Stomach (tissue), 9 donors: Measurements from ENCODE around the gene BIRC7. TPM values are rescaled to one million over a fixed set of nuclear protein-coding genes. Genes with fewer than 3 reads are reported as not detected.

Experiments
- DNase-seq, 2 donors: peaks; one replicate each; pipeline versions ENCODE4 v3.0.0 to v3.0.0-alpha.2; 2013 to 2019
- H3K27ac ChIP-seq, 5 donors: fragments of 200-600 bp in 4 of 5; sonication (generic) in 4 of 5; one replicate each; pipeline ENCODE4 v1.5.1; 2013 to 2019; ENCODE audit warnings: mild to moderate bottlenecking in 1 of 5, moderate library complexity in 1 of 5
- H3K27me3 ChIP-seq, 3 donors: fragments of 200-600 bp; sonication (generic); one replicate each; pipeline ENCODE4 v1.5.1; 2017 to 2019; ENCODE audit warnings: mixed run types in 1 of 3
- H3K36me3 ChIP-seq, 4 donors: fragments of 200-600 bp; sonication (generic); 1 replicate in 3 of 4; 2 replicates in 1 of 4; pipeline ENCODE4 v1.5.1; 2016 to 2019
- H3K4me1 ChIP-seq, 4 donors: fragments of 200-600 bp; sonication (generic); one replicate each; pipeline ENCODE4 v1.5.1; 2016 to 2019
- H3K4me3 ChIP-seq, 4 donors: fragments of 200-600 bp; sonication (generic) in 3 of 4; one replicate each; pipeline ENCODE4 v1.5.1; 2016 to 2019; ENCODE audit warnings: mild to moderate bottlenecking in 1 of 4
- H3K9me3 ChIP-seq, 4 donors: fragments of 200-600 bp; sonication (generic); one replicate each; pipeline ENCODE4 v1.5.1; 2016 to 2019
- CTCF ChIP-seq, 7 experiments: fragments of 450-650 bp in 4 of 7; fragments of 200-600 bp in 3 of 7; sonication (generic) in 3 of 7; IDR thresholded peaks; one replicate each; pipeline ENCODE4 v1.5.1; 2016 to 2019; ENCODE audit warnings: antibody characterized with exemption in 7 of 7, control low read depth in 2 of 7, mild to moderate bottlenecking in 1 of 7
- EP300 ChIP-seq: sonication (generic); formaldehyde crosslinking; IDR thresholded peaks from one replicate; pipeline ENCODE4 v1.6.1; 2017; ENCODE audit warnings: antibody characterized with exemption
- POLR2A ChIP-seq, 4 donors: fragments of 450-650 bp; IDR thresholded peaks; one replicate each; pipeline ENCODE4 v1.6.1; 2016; ENCODE audit warnings: antibody characterized with exemption in 4 of 4, control low read depth in 2 of 4, mild to moderate bottlenecking in 1 of 4, moderate library complexity in 1 of 4
- POLR2AphosphoS5 ChIP-seq, 3 donors: sonication (generic); formaldehyde crosslinking; IDR thresholded peaks; one replicate each; pipeline ENCODE4 v1.6.1; 2016; ENCODE audit warnings: antibody characterized with exemption in 3 of 3
- WGBS, 5 donors: extraction: QIAGEN DNeasy Blood & Tissue Kit in 3 of 5; methylation state at CpG; one replicate each; pipeline versions ENCODE4 v1.1.5 to v1.1.7; 2013 to 2018; 5-methylcytosine and 5-hydroxymethylcytosine counted together
- intact Hi-C: fragments of 100-400 bp; cut with DNase I; formaldehyde crosslinking; loops from one replicate; pipeline ENCODE4 v1.15.1; 2023; ENCODE audit warnings: low total_unique reads
- polyA plus RNA-seq, 3 donors: library from polyadenylated mRNA; stranded (reverse); fragments of 200-250 nt; gene quantifications; one replicate each; pipeline ENCODE4 v1.2.3, GENCODE V29; 2013
- total RNA-seq, 5 donors: library from RNA; depleted of rRNA; stranded (reverse); fragments of >200 nt; gene quantifications; one replicate each; pipeline versions ENCODE4 v1.1.0 to v1.2.3, GENCODE V29; 2014 to 2016
- donor health status: healthy with polysubstance abuse.
- donor health status: Bipolar disorder and iron deficiency.
- donor health status: healthy.

Gene BIRC7
- total and polyA plus RNA-seq, 8 donors = not detected

DNA sequence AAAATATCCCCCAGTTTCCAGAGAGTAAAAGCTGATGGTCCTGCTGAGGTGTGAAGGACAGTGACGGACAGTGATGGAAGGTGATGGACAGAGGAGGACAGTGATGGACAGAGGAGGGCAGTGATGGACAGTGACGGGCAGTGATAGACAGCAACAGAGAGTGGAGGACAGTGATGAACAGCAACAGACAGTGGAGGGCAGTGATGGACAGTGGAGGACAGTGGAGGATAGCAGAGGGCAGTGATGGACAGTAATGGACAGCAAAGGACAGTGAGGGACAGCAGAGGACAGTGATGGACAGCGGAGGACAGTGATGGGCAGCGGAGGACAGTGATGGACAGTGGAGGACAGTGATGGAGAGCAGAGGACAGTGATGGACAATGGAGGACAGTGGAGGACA is 21.2 kb downstream of the BIRC7 start:
- Histone ChIP-seq H3K27me3 (peaks cover 23 to 94% (median 73%) of the 10 kb centered on the region in 3 donors), H3K9me3 (no peaks in the 10 kb centered on the region), H3K4me3 (no peak overlapping the region), H3K4me1 (peaks cover 12 to 20% (median 19%) of the 10 kb centered on the region in 4 donors), H3K36me3 (no peaks in the 10 kb centered on the region), H3K27ac (no peak overlapping the region)
- TF ChIP-seq POLR2AphosphoS5 (IDR thresholded peaks at IDR 0.05) (no peak), CTCF (IDR thresholded peaks at IDR 0.05) (no peak), EP300 (no peak), POLR2A (IDR thresholded peaks at IDR 0.05) (no peak)
- intact Hi-C loops = no loop called here
- 83 to 93% (median 90%) methylated on average over 4 of the region's 4 CpGs for WGBS, 5 donors
- no peak for DNase-seq

DNA sequence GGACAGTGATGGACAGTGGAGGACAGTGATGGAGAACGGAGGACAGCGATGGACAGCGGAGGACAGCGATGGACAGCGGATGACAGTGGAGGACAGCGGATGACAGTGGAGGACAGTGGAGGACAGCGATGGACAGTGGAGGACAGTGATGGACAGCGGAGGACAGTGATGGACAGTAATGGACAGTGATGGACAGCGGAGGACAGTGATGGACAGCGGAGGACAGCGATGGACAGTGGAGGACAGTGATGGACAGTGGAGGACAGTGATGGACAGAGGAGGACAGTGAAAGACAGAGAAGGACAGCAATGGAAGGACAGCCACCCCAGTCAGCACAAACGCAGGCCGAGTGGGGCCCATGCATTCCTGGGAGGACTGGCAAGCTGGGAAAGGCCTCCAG is 21.9 kb downstream of the BIRC7 start:
- no peak for DNase-seq
- Histone ChIP-seq H3K36me3 (no peaks in the 10 kb centered on the region), H3K4me1 (peaks cover 12 to 20% (median 19%) of the 10 kb centered on the region in 4 donors), H3K9me3 (no peaks in the 10 kb centered on the region), H3K27ac (no peak overlapping the region), H3K27me3 (peaks cover 23 to 94% (median 69%) of the 10 kb centered on the region in 3 donors), H3K4me3 (no peak overlapping the region)
- TF ChIP-seq CTCF (IDR thresholded peaks at IDR 0.05) = no peak
- TF ChIP-seq POLR2AphosphoS5 (IDR thresholded peaks at IDR 0.05) = no peak
- TF ChIP-seq EP300 = no peak
- TF ChIP-seq POLR2A (IDR thresholded peaks at IDR 0.05) = no peak
- 84 to 94% (median 92%) methylated on average over 12 to 13 of the region's 13 CpGs for WGBS, 5 donors
- intact Hi-C loops = no loop called here

DNA sequence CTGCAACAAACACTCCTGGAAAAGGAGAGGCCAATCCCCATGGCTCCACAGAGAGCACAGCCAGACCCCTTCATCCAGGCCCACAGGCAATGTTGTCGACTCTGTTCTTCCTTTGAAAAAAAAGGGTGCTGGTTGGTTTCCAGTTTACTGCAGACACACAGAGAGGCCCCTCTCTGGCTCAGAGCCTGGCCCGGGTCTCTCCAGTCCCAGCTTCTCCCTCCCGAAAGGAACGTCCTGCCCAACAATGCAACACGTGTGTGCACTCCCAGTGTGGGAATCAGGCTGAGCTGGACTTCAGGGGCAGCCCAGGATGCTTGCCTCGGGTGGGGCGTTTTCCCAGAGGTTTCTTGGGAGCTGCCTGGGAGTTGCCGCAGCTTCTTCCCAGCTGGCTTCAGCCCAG is 23.1 kb downstream of the BIRC7 start:
- 33 to 47% (median 38%) methylated on average over 8 of the region's 8 CpGs for WGBS, 5 donors
- Histone ChIP-seq H3K27ac (no peak overlapping the region), H3K36me3 (no peaks in the 10 kb centered on the region), H3K4me3 (no peak overlapping the region), H3K9me3 (no peaks in the 10 kb centered on the region), H3K4me1 (peaks cover 8 to 11% (median 11%) of the 10 kb centered on the region in 4 donors), H3K27me3 (peaks cover 16 to 94% (median 68%) of the 10 kb centered on the region in 3 donors)
- DNase-seq = peak in 1 of 2 donors; percentile 87
- TF ChIP-seq POLR2AphosphoS5 (IDR thresholded peaks at IDR 0.05) = no peak
- no peak for TF ChIP-seq POLR2A (IDR thresholded peaks at IDR 0.05)
- TF ChIP-seq EP300 = no peak
- TF ChIP-seq CTCF (IDR thresholded peaks at IDR 0.05) = no peak
- intact Hi-C loops = no loop called here

DNA sequence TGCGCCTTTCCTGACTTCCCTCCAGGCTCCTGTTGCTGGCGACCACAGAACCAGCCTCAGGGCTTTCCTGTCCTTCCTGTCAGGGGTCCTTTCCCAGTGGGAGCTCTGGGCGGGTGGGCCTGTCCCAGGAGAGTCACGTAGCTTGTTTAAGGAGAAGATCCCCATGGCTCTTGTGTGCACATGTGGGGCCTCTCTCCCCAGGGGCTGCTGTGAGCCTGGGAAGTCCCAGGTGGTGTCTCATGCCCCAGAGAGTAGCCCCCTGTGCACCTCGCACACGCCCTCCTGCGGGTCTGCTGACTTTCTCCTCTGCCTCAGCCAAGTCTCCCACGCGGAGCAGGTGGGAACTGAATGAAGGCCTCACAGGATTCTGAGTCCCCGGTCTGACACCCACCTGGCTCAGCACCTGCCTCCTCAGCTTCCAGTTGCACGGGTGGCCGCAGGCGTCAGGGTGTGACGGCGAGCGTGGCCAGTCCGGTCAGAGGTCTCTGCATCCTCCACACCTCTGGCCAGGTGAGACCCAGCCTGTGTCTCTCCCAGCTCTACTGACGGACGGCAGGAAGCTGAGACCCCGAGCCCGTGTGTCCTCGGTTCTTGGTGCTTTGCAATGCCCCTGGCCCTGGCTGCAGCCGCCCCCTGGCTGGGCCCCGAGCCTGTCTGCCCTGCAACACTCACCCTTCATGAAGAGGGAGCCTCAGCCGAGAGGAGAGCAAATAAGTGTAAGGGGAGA is 24.2 kb downstream of the BIRC7 start:
- TF ChIP-seq CTCF (IDR thresholded peaks at IDR 0.05) = no peak
- TF ChIP-seq POLR2A (IDR thresholded peaks at IDR 0.05) = no peak
- TF ChIP-seq EP300 = no peak
- TF ChIP-seq POLR2AphosphoS5 (IDR thresholded peaks at IDR 0.05) = no peak
- Histone ChIP-seq H3K4me3 (no peak overlapping the region), H3K27me3 (peaks cover 5 to 94% (median 62%) of the 10 kb centered on the region in 3 donors), H3K4me1 (peaks cover 0 to under 1% (median 0%) of the 10 kb centered on the region in 4 donors), H3K36me3 (no peaks in the 10 kb centered on the region), H3K9me3 (no peaks in the 10 kb centered on the region), H3K27ac (no peak overlapping the region)
- intact Hi-C loops = no loop called here
- no peak for DNase-seq
- 64 to 83% (median 76%) methylated on average over 1 to 25 of the region's 25 CpGs for WGBS, 5 donors
